Measurements from ENCODE around the gene RNU5D-1. TPM values are rescaled to one million over a fixed set of nuclear protein-coding genes. Genes with fewer than 3 reads are reported as not detected.

RNU5D-1 gene
- total and polyA plus RNA-seq, 2 of the 13 experiments (the other 11 are each of a cell fraction or from before 2014, with no cell fraction given): 165 TPM; not detected in 1

- H3K9me3 ChIP-seq (ENCODE audit: low read length): no peaks in the 10 kb centered on the region
- ATAC-seq: no peak
- TF ChIP-seq ZNF629 (CRISPR knock-in tag; conservative IDR thresholded peaks at IDR 0.05) (no peak), THAP7 (CRISPR knock-in tag; IDR thresholded peaks at IDR 0.05) (no peak), HMG20B (CRISPR knock-in tag; conservative IDR thresholded peaks at IDR 0.05) (no peak), MAZ (IDR thresholded peaks at IDR 0.05; ENCODE audit: borderline replicate concordance, low read depth, low read length) (no peak), MAZ (CRISPR knock-in tag; IDR thresholded peaks at IDR 0.05; ENCODE audit: low read depth) (no peak), ZNF513 (CRISPR knock-in tag; conservative IDR thresholded peaks at IDR 0.05) (no peak), NCOR1 (IDR thresholded peaks at IDR 0.05; ENCODE audit: borderline replicate concordance, low read length) (no peak), ZBTB33 (CRISPR knock-in tag; IDR thresholded peaks at IDR 0.05) (no peak), EZH2 (conservative IDR thresholded peaks at IDR 0.05; ENCODE audit: low read depth, low read length) (no peak), ZFP37 (CRISPR knock-in tag; IDR thresholded peaks at IDR 0.05; ENCODE audit: borderline replicate concordance) (no peak), FOSL2 (CRISPR knock-in tag; IDR thresholded peaks at IDR 0.05) (no peak), YEATS2 (CRISPR knock-in tag; IDR thresholded peaks at IDR 0.05; ENCODE audit: borderline replicate concordance) (no peak), FOXA1 (IDR thresholded peaks at IDR 0.05) (no peak), FOXA1 (CRISPR knock-in tag; IDR thresholded peaks at IDR 0.05) (no peak), ZNF326 (CRISPR knock-in tag; IDR thresholded peaks at IDR 0.05; ENCODE audit: borderline replicate concordance) (no peak), EED (CRISPR knock-in tag; IDR thresholded peaks at IDR 0.05) (no peak), GABPB1 (CRISPR knock-in tag; IDR thresholded peaks at IDR 0.05) (no peak), TRIM22 (IDR thresholded peaks at IDR 0.05) (no peak), ZNF652 (CRISPR knock-in tag; IDR thresholded peaks at IDR 0.05; ENCODE audit: borderline replicate concordance, low read depth) (no peak), EHMT2 (IDR thresholded peaks at IDR 0.05; ENCODE audit: borderline replicate concordance, low read depth, low read length) (no peak), ZMYM4 (CRISPR knock-in tag; IDR thresholded peaks at IDR 0.05) (no peak), ZC3H13 (CRISPR knock-in tag; IDR thresholded peaks at IDR 0.05) (no peak)
- 74% methylated on average over 6 of the region's 6 CpGs for WGBS (ENCODE audit: low lambda C conversion rate)
- no peak overlapping the region for H3K9ac ChIP-seq (ENCODE audit: insufficient read depth, low read depth, low read length)
- H3K79me2 ChIP-seq (ENCODE audit: insufficient read depth, low read length): no peaks in the 10 kb centered on the region
- ChIA-PET POLR2A (interaction anchor here (2.1 kb wide), 1 partner anchor 16 kb away, joined by 11 read pairs; no protein-coding TSS in a partner anchor), CTCF (ENCODE audit: low intra/inter-chr PET ratio, low total read pairs) (no interaction called here)
- BruUV-seq (replicated peaks): no TSS peak
- H3K4me3 ChIP-seq (replicated peaks in 1 of 3; ENCODE audit: insufficient read depth in 1 of 3, low read depth in 2 of 3, low read length in 3 of 3): no peak overlapping the region
- H3K4me1 ChIP-seq (ENCODE audit: insufficient read depth, low read length): peaks cover 79% of the 10 kb centered on the region
- FAIRE-seq: no peak
- in situ Hi-C loops (cut with HindIII; ENCODE audit: extremely low pct_ligation_motif_present, low pct_unique_long_range_greater_than_20kb) (no loop called here), intact Hi-C loops (cut with micrococcal nuclease; ENCODE audit: unreplicated experiment) (loop anchor here (5.0 kb wide), 1 partner anchor 53 kb away; no protein-coding TSS in a partner anchor)
- no peak overlapping the region for H2AFZ ChIP-seq (ENCODE audit: low read length)
- no peaks in the 10 kb centered on the region for H4K20me1 ChIP-seq (ENCODE audit: insufficient read depth, low read length)
- H3K27me3 ChIP-seq (ENCODE audit: control insufficient read depth in 1 of 2, insufficient read depth in 2 of 2, low read length in 2 of 2): no peaks in the 10 kb centered on the region; a peak in 1 of 5 replicates
- H3K4me2 ChIP-seq (ENCODE audit: low read depth, low read length): no peak overlapping the region
- no peak overlapping the region for H3K27ac ChIP-seq (ENCODE audit: extremely low read length, insufficient read depth, low read length)
- no peaks in the 10 kb centered on the region for H3K36me3 ChIP-seq (replicated peaks in 1 of 2; ENCODE audit: control insufficient read depth in 1 of 2, insufficient read depth in 2 of 2, low read length in 2 of 2)
- no peak for DNase-seq (ENCODE audit: low spot score)
Observed at GRCh38 chr1:44705470-44705869, 25.5 kb downstream of the RNU5D-1 start.

Data from HepG2 (cell line).